CD4-positive, alpha-beta T cell (primary cell): ENCODE measurements around the gene LURAP1L. TPM values are rescaled to one million over a fixed set of nuclear protein-coding genes. Genes with fewer than 3 reads are reported as not detected.

ENCODE experiments used
- ATAC-seq: fragments of 200-7000 bp; cut with Tn5 transposase; one replicate; pipeline ENCODE4 v1.10.0; 2022; ENCODE audit warnings: mild to moderate bottlenecking; ENCODE audit not compliant: poor library complexity
- CTCF ChIA-PET: fragments of 350-600 bp; sonication (Branson Sonifier 250); formaldehyde crosslinking; loops from one replicate; lab custom pipeline; 2021; ENCODE audit warnings: antibody characterized with exemption, inconsistent platforms; lab: Charles Lee
- POLR2A ChIA-PET: fragments of 350-600 bp; sonication (Branson Sonifier 250); formaldehyde crosslinking; loops from one replicate; lab custom pipeline; 2021; ENCODE audit warnings: antibody characterized with exemption, inconsistent platforms; lab: Charles Lee
- DNase-seq, 14 experiments: peaks; one replicate each; pipeline ENCODE4 v3.0.0-alpha.2; 2013 to 2020; ENCODE audit warnings: mixed read lengths in 2 of 14
- H3K27ac ChIP-seq, 2 donors: one replicate each; pipeline versions ENCODE4 v1.5.1 to v1.7.0; 2013; ENCODE audit warnings: low read length in 2 of 2, low read depth in 1 of 2, mild to moderate bottlenecking in 1 of 2
- H3K27me3 ChIP-seq, 2 experiments: 1 replicate in 1 of 2; 2 replicates in 1 of 2; pipeline versions ENCODE4 v1.6.1 to v1.7.0; 2013; ENCODE audit warnings: low read length in 2 of 2, control low read depth in 1 of 2, mild to moderate bottlenecking in 1 of 2, moderate library complexity in 1 of 2; ENCODE audit not compliant: insufficient read depth in 2 of 2, control insufficient read depth in 1 of 2
- H3K36me3 ChIP-seq: one replicate; pipeline ENCODE4 v1.6.1; 2013; ENCODE audit warnings: low read length, control low read depth; ENCODE audit not compliant: insufficient read depth
- H3K4me1 ChIP-seq: one replicate; pipeline ENCODE4 v1.6.1; 2013; ENCODE audit warnings: low read length, control low read depth; ENCODE audit not compliant: insufficient read depth
- H3K4me3 ChIP-seq: one replicate; pipeline ENCODE4 v1.5.1; 2013; ENCODE audit warnings: mild to moderate bottlenecking, low read length, moderate library complexity
- H3K9me3 ChIP-seq, 2 experiments: 1 replicate in 1 of 2; 2 replicates in 1 of 2; pipeline versions ENCODE4 v1.6.1 to v1.7.0; 2013; ENCODE audit warnings: low read length in 2 of 2, mild to moderate bottlenecking in 2 of 2, control low read depth in 1 of 2, moderate library complexity in 1 of 2; ENCODE audit not compliant: control insufficient read depth in 1 of 2, insufficient read depth in 1 of 2
- H3K27ac Mint-ChIP-seq: one replicate; pipeline ENCODE4 v1.8.0; 2020; ENCODE audit warnings: mixed read lengths
- H3K27me3 Mint-ChIP-seq: one replicate; pipeline ENCODE4 v1.8.0; 2021; ENCODE audit warnings: mixed read lengths
- H3K36me3 Mint-ChIP-seq: one replicate; pipeline ENCODE4 v1.8.0; 2021; ENCODE audit warnings: low read depth, mixed read lengths
- H3K4me1 Mint-ChIP-seq: one replicate; pipeline ENCODE4 v1.8.0; 2021; ENCODE audit warnings: low read depth, mixed read lengths
- H3K4me3 Mint-ChIP-seq: one replicate; pipeline ENCODE4 v1.8.0; 2020; ENCODE audit warnings: mild to moderate bottlenecking, mixed read lengths
- H3K9me3 Mint-ChIP-seq: one replicate; pipeline ENCODE4 v1.8.0; 2020; ENCODE audit warnings: mixed read lengths
- intact Hi-C, 2 experiments: fragments of 100-400 bp; cut with DNase I in 1 of 2; cut with micrococcal nuclease in 1 of 2; formaldehyde crosslinking; loops; one replicate each; pipeline versions ENCODE4 v1.15.1 to v1.9.0; 2023 to 2025; cut with DNase I, micrococcal nuclease
- total RNA-seq, 174 experiments: library from RNA in 2 of 174; stranded (reverse) in 2 of 174; gene quantifications; one replicate each; pipeline ENCODE4 v1.2.3 and lab custom pipeline; 2021 to 2026
- TF ChIP-seq, protein P1 (sequence below): fragments of 200-600 bp; IDR thresholded peaks from one replicate; pipeline ENCODE4 v1.8.0; 2022; ENCODE audit warnings: antibody characterized with exemption, mild to moderate bottlenecking

LURAP1L gene
- total RNA-seq, 2 experiments from 2014 or later, result not detected

DNA sequence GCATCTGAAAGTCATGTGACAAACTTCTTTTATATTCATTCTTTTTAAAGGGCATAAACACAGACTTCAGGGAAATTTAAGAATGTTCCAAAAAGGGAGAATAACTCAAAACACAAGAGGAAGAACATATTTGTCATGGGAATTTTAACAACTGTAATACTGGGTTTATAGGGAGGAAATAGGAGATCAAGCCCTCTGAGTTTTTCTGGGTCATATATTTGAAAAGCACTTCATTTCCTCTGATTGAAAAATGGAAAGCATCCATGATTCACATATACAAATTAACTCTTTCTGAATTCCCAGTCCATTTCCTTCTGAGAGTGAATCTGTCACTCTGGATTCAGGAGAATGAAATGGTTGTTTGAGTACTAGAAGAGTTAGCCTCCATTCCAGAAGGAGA lies 26.8 kb downstream of the LURAP1L start:
- H3K27me3 ChIP-seq, result no peaks in the 10 kb centered on the region
- H3K4me3 ChIP-seq, result no peak overlapping the region
- Mint-ChIP-seq H3K9me3 (peaks cover 3% of the 10 kb centered on the region), H3K4me3 (no peak overlapping the region), H3K27ac (no peak overlapping the region), H3K36me3 (no peaks in the 10 kb centered on the region), H3K27me3 (no peaks in the 10 kb centered on the region), H3K4me1 (no peaks in the 10 kb centered on the region)
- H3K36me3 ChIP-seq, result no peaks in the 10 kb centered on the region
- no peak for ATAC-seq
- CTCF ChIA-PET, result no interaction called here
- H3K27ac ChIP-seq, result no peak overlapping the region
- no peak for DNase-seq
- TF ChIP-seq, protein P1, sequence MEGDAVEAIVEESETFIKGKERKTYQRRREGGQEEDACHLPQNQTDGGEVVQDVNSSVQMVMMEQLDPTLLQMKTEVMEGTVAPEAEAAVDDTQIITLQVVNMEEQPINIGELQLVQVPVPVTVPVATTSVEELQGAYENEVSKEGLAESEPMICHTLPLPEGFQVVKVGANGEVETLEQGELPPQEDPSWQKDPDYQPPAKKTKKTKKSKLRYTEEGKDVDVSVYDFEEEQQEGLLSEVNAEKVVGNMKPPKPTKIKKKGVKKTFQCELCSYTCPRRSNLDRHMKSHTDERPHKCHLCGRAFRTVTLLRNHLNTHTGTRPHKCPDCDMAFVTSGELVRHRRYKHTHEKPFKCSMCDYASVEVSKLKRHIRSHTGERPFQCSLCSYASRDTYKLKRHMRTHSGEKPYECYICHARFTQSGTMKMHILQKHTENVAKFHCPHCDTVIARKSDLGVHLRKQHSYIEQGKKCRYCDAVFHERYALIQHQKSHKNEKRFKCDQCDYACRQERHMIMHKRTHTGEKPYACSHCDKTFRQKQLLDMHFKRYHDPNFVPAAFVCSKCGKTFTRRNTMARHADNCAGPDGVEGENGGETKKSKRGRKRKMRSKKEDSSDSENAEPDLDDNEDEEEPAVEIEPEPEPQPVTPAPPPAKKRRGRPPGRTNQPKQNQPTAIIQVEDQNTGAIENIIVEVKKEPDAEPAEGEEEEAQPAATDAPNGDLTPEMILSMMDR, result no peak
- peaks cover 0 to 4% of the 10 kb centered on the region in 2 experiments for H3K9me3 ChIP-seq
- POLR2A ChIA-PET, result no interaction called here
- H3K4me1 ChIP-seq, result no peaks in the 10 kb centered on the region
- intact Hi-C loops, result no loop called here

- Mint-ChIP-seq H3K4me1 (no peaks in the 10 kb centered on the region), H3K27me3 (no peaks in the 10 kb centered on the region), H3K4me3 (no peak overlapping the region), H3K27ac (no peak overlapping the region), H3K9me3 (peaks cover 3% of the 10 kb centered on the region), H3K36me3 (no peaks in the 10 kb centered on the region)
- ChIA-PET POLR2A (no interaction called here), CTCF (no interaction called here)
- TF ChIP-seq, protein P1, result no peak
- Histone ChIP-seq H3K4me3 (no peak overlapping the region), H3K27me3 (no peaks in the 10 kb centered on the region), H3K36me3 (no peaks in the 10 kb centered on the region), H3K9me3 (peaks cover 0 to 4% of the 10 kb centered on the region in 2 experiments), H3K27ac (no peak overlapping the region), H3K4me1 (no peaks in the 10 kb centered on the region)
- no peak for DNase-seq
- ATAC-seq, result no peak
- intact Hi-C loops, result no loop called here
Observed at GRCh38 chr9:12802093-12802492, 27.3 kb downstream of the LURAP1L start.

DNA sequence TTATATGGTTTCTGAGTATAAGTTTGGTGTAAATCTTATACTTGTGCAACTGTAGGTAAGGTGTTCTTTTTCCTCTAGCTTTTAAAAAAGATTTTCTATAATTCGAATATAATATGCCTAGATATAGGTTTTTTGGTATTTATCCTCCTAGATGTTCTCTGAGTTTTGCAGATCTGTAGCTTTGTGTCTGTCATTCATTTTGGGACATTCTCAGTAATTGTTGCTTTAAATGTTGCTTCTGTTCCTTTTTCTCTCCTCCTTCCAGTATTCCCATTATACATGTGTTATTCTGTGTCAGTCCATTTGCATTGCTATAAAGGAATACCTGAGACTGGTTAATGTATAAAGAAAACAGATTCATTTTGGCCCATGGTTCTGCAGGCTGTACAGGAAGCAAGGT lies 33.7 kb downstream of the LURAP1L start:
- peaks cover 8% of the 10 kb centered on the region for H3K9me3 Mint-ChIP-seq
- H3K36me3 ChIP-seq, result no peaks in the 10 kb centered on the region
- DNase-seq, result no peak
- CTCF ChIA-PET, result no interaction called here
- TF ChIP-seq, protein P1, result no peak
- H3K36me3 Mint-ChIP-seq, result no peaks in the 10 kb centered on the region
- POLR2A ChIA-PET, result no interaction called here
- no peaks in the 10 kb centered on the region for H3K27me3 ChIP-seq
- no peak overlapping the region for H3K27ac ChIP-seq
- H3K4me1 Mint-ChIP-seq, result no peaks in the 10 kb centered on the region
- no peaks in the 10 kb centered on the region for H3K27me3 Mint-ChIP-seq
- ATAC-seq, result no peak
- intact Hi-C loops, result no loop called here
- peaks cover 0 to 4% of the 10 kb centered on the region in 2 experiments for H3K9me3 ChIP-seq
- H3K4me3 Mint-ChIP-seq, result no peak overlapping the region
- H3K4me3 ChIP-seq, result no peak overlapping the region
- H3K4me1 ChIP-seq, result no peaks in the 10 kb centered on the region
- no peak overlapping the region for H3K27ac Mint-ChIP-seq
